HG02852 (cell line): ENCODE results near the gene TMEM207.

Source experiments
- ATAC-seq: cut with Tn5 transposase; IDR thresholded peaks from one replicate; pipeline ENCODE4 v1.9.1; 2021; ENCODE audit warnings: mild to moderate bottlenecking, moderate library complexity; ENCODE audit not compliant: unreplicated experiment

TMEM207 gene

GRCh38 chr3:190444576-190445145, 5.0 kb downstream of the TMEM207 start:
- no peak for ATAC-seq

- no peak for ATAC-seq
These were observed 5.7 kb downstream of the TMEM207 start for GRCh38 chr3:190444006-190444405.

- ATAC-seq: no peak
These were observed 6.4 kb downstream of the TMEM207 start for GRCh38 chr3:190443257-190443656.

GRCh38 chr3:190442240-190442639, 7.5 kb downstream of the TMEM207 start:
- ATAC-seq: no peak

- ATAC-seq: no peak
These were observed 13.4 kb downstream of the TMEM207 start for GRCh38 chr3:190436331-190436730.

GRCh38 chr3:190435618-190436017, 14.1 kb downstream of the TMEM207 start:
- ATAC-seq: no peak

GRCh38 chr3:190433626-190434025, 16.1 kb downstream of the TMEM207 start:
- ATAC-seq: no peak

- no peak for ATAC-seq
These were observed 17.5 kb downstream of the TMEM207 start for GRCh38 chr3:190432216-190432615.

- no peak for ATAC-seq
These were observed 18.8 kb downstream of the TMEM207 start for GRCh38 chr3:190430906-190431305.

- no peak for ATAC-seq
These were observed 20.0 kb downstream of the TMEM207 start for GRCh38 chr3:190429681-190430080.

GRCh38 chr3:190426806-190427507, 22.7 kb downstream of the TMEM207 start:
- ATAC-seq: no peak

GRCh38 chr3:190425833-190426232, 23.9 kb downstream of the TMEM207 start:
- no peak for ATAC-seq

- peak; percentile 69 for ATAC-seq
These were observed 24.9 kb downstream of the TMEM207 start for GRCh38 chr3:190424478-190425439.

GRCh38 chr3:190424108-190424477, 25.6 kb downstream of the TMEM207 start:
- no peak for ATAC-seq

GRCh38 chr3:190414297-190414696, 35.4 kb downstream of the TMEM207 start:
- no peak for ATAC-seq

GRCh38 chr3:190404715-190405114, 45.0 kb downstream of the TMEM207 start:
- ATAC-seq: no peak

GRCh38 chr3:190401963-190402362, 47.7 kb downstream of the TMEM207 start:
- no peak for ATAC-seq

GRCh38 chr3:190399677-190400076, 50.0 kb downstream of the TMEM207 start:
- no peak for ATAC-seq

- no peak for ATAC-seq
These were observed 51.8 kb downstream of the TMEM207 start for GRCh38 chr3:190397889-190398288.

GRCh38 chr3:190396001-190396400, 53.7 kb downstream of the TMEM207 start:
- no peak for ATAC-seq

- ATAC-seq: no peak
These were observed 61.0 kb downstream of the TMEM207 start for GRCh38 chr3:190388703-190389102.
